Thyroid gland (tissue), 4 donors: ENCODE data around the gene CYP11A1. TPM values are rescaled to one million over a fixed set of nuclear protein-coding genes. Genes with fewer than 3 reads are reported as not detected.

Source experiments
- DNase-seq, 2 donors: peaks; one replicate each; pipeline ENCODE4 v3.0.0-alpha.2; 2019
- H3K27ac ChIP-seq, 3 donors: fragments of 200-600 bp; sonication (generic); 1 replicate in 2 of 3; 2 replicates in 1 of 3; pipeline ENCODE4 v1.5.1; 2016 to 2019; ENCODE audit warnings: mild to moderate bottlenecking in 1 of 3, moderate library complexity in 1 of 3
- H3K27me3 ChIP-seq: fragments of 200-600 bp; sonication (generic); one replicate; pipeline ENCODE4 v1.5.1; 2019
- H3K36me3 ChIP-seq, 2 donors: fragments of 200-600 bp; sonication (generic); one replicate each; pipeline ENCODE4 v1.5.1; 2016 to 2019
- H3K4me1 ChIP-seq, 2 donors: fragments of 200-600 bp; sonication (generic); one replicate each; pipeline ENCODE4 v1.5.1; 2017 to 2019
- H3K4me3 ChIP-seq, 3 donors: fragments of 200-600 bp; sonication (generic); replicated peaks in 1 of 3; 1 replicate in 2 of 3; 2 replicates in 1 of 3; pipeline ENCODE4 v1.5.1; 2016; ENCODE audit warnings: mild to moderate bottlenecking in 1 of 3
- H3K9me3 ChIP-seq: fragments of 200-600 bp; sonication (generic); one replicate; pipeline ENCODE4 v1.5.1; 2017
- POLR2A ChIP-seq, 2 donors: fragments of 450-650 bp; IDR thresholded peaks; one replicate each; pipeline ENCODE4 v1.6.1; 2017; ENCODE audit warnings: antibody characterized with exemption in 2 of 2, mild to moderate bottlenecking in 2 of 2, moderate library complexity in 1 of 2
- WGBS, 2 donors: methylation state at CpG; one replicate each; pipeline ENCODE4 v1.1.5; 2017; 5-methylcytosine and 5-hydroxymethylcytosine counted together
- intact Hi-C: fragments of 100-400 bp; cut with DNase I; formaldehyde crosslinking; loops from one replicate; pipeline ENCODE4 v1.15.1; 2023
- total RNA-seq, 4 donors: library from RNA; depleted of rRNA; stranded (reverse); fragments of >200 nt; gene quantifications; one replicate each; pipeline ENCODE4 v1.2.3, GENCODE V29; 2016
- TF ChIP-seq, protein P1 (sequence below), 6 experiments: fragments of 200-600 bp in 3 of 6; fragments of 450-650 bp in 3 of 6; sonication (generic) in 3 of 6; IDR thresholded peaks; one replicate each; pipeline ENCODE4 v1.5.1; 2016 to 2019; ENCODE audit warnings: antibody characterized with exemption in 6 of 6, mild to moderate bottlenecking in 2 of 6, inconsistent platforms in 1 of 6, moderate library complexity in 1 of 6

Gene CYP11A1
- total RNA-seq, 4 donors from 2014 or later = 0.54 to 1.2 (median 0.56) TPM; not detected in 1

DNA sequence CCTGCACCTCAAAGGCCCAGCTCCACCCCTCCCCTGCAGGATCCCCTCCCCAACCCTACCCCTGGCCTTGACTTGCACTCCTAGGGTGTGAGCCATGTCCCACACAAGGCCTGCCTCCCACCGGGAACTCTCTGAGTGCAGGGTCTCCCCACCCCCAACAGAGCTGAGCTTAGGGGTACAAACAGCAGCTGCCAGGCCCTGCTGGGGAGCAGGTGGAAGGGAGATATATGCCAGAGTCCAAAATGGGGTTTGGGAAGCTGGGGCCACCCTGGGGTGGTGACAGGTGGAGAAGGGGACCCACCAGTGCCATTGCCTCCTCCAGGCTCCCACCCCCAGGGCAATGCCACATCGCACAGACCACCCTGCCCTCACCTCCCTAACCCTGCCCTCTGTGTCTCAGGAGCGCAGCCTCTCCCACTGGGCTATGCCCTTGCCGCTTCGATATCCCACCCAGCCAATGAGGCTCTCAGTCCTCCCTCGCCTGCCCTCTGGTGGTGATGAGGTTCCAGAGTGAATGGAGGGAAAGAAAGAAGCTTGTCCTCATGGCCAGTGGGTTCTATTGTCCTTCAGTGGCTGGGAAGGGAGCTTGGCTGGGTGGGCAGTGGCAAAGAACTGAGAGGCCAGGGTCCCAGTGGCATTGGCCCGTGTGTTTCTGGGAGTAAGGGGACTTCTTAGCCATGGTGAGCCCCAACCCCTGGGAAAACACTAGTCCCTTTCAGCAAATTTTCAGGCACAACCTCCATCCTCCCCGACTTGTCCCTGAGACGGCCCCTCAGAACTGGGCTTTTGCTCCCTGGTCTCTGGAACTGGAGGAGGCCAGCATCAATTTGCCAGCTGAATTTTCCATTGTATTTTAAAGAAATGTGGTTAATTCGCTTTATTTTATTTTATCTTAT is 46.8 kb downstream of the CYP11A1 start:
- DNase-seq = peak; percentile 16 to 29
- H3K9me3 ChIP-seq = no peaks in the 10 kb centered on the region
- H3K4me1 ChIP-seq = peaks cover 0 to 25% of the 10 kb centered on the region in 2 donors
- H3K4me3 ChIP-seq = no peak overlapping the region
- TF ChIP-seq, protein P1, sequence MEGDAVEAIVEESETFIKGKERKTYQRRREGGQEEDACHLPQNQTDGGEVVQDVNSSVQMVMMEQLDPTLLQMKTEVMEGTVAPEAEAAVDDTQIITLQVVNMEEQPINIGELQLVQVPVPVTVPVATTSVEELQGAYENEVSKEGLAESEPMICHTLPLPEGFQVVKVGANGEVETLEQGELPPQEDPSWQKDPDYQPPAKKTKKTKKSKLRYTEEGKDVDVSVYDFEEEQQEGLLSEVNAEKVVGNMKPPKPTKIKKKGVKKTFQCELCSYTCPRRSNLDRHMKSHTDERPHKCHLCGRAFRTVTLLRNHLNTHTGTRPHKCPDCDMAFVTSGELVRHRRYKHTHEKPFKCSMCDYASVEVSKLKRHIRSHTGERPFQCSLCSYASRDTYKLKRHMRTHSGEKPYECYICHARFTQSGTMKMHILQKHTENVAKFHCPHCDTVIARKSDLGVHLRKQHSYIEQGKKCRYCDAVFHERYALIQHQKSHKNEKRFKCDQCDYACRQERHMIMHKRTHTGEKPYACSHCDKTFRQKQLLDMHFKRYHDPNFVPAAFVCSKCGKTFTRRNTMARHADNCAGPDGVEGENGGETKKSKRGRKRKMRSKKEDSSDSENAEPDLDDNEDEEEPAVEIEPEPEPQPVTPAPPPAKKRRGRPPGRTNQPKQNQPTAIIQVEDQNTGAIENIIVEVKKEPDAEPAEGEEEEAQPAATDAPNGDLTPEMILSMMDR (IDR thresholded peaks at IDR 0.05) = peak in 3 of 6 experiments; percentile 10 to 40 (median 28)
- no peak for TF ChIP-seq POLR2A (IDR thresholded peaks at IDR 0.05)
- no peaks in the 10 kb centered on the region for H3K36me3 ChIP-seq
- WGBS, 2 donors = 81 to 82% methylated on average over 10 of the region's 10 CpGs
- H3K27ac ChIP-seq = no peak overlapping the region
- H3K27me3 ChIP-seq = no peaks in the 10 kb centered on the region
- intact Hi-C loops = loop anchor here (10.0 kb wide), 1 partner anchor 954 kb away; no protein-coding TSS in a partner anchor

- H3K4me1 ChIP-seq = peaks cover 0 to 30% of the 10 kb centered on the region in 2 donors
- no peaks in the 10 kb centered on the region for H3K27me3 ChIP-seq
- no peaks in the 10 kb centered on the region for H3K9me3 ChIP-seq
- H3K27ac ChIP-seq = no peak overlapping the region
- no peak for DNase-seq
- no peak overlapping the region for H3K4me3 ChIP-seq
- intact Hi-C loops = loop anchor here (10.0 kb wide), 1 partner anchor 955 kb away; no protein-coding TSS in a partner anchor
- 74 to 78% methylated on average over 8 of the region's 8 CpGs for WGBS, 2 donors
- no peaks in the 10 kb centered on the region for H3K36me3 ChIP-seq
- TF ChIP-seq POLR2A (IDR thresholded peaks at IDR 0.05) = no peak
- TF ChIP-seq, protein P1 (IDR thresholded peaks at IDR 0.05) = no peak
Observed at GRCh38 chr15:74319596-74320351, 47.7 kb downstream of the CYP11A1 start.

DNA sequence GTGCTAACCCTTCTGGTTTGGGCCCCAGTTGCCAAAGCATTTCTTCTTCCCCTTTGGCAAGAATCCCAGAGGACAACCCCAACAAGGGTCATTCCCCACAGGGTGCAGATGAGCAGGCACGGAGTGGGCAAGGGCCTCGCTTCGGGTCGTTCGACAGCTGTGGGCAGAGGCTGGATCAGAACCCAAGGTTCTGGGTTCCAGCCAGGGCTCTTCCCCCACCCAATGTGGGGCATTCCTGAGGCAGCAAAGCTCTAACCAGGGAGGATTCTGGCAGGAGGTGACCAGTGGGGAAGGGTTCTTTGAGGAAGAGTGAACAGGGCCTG is 48.3 kb downstream of the CYP11A1 start:
- no peak for DNase-seq
- intact Hi-C loops = no loop called here
- Histone ChIP-seq H3K27me3 (no peaks in the 10 kb centered on the region), H3K4me3 (no peak overlapping the region), H3K9me3 (no peaks in the 10 kb centered on the region), H3K36me3 (no peaks in the 10 kb centered on the region), H3K4me1 (peaks cover 0 to 30% of the 10 kb centered on the region in 2 donors), H3K27ac (no peak overlapping the region)
- no peak for TF ChIP-seq POLR2A (IDR thresholded peaks at IDR 0.05)
- TF ChIP-seq, protein P1 (IDR thresholded peaks at IDR 0.05) = no peak
- 90 to 94% methylated on average over 4 to 5 of the region's 5 CpGs for WGBS, 2 donors

DNA sequence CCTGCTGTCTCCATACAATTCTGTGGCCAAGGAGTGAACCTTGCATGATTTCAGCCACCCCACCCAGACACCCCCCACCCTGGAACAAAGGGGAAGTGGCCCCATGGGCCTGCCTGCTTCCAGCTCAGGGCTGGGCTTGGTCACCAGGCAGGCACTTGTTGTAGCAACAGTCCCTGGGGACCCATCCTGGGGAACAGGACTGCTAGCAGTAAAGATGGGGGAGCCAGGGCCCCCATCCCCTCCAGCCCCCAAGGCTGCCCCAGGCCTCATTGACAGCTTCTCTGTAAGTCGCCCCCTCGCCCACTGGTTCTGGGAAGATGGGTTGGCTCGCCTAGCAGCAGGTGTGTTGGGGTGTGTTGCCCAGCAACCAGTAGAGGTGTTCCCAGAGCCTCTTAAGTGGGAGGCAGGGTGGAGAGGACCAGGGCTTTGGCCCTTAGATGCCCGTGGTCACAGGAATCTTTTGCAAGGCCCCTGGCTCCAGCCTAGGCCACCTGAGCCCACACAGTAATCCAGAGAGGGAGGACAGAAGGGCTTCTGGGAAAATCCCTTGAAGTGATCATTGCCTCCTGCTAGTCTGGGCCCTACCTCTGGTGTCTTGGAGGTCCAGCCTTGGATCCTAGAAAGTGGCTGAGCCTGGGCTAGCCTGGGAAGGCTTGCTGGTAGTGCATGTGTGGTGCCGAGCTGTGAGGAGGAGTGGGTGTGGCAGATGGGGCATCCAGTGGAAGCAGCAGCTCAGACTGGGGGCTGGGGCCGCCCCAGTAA is 48.9 kb downstream of the CYP11A1 start:
- TF ChIP-seq, protein P1 (IDR thresholded peaks at IDR 0.05) = no peak
- TF ChIP-seq POLR2A (IDR thresholded peaks at IDR 0.05) = no peak
- no peaks in the 10 kb centered on the region for H3K36me3 ChIP-seq
- H3K4me3 ChIP-seq = no peak overlapping the region
- peaks cover 0 to 30% of the 10 kb centered on the region in 2 donors for H3K4me1 ChIP-seq
- 78 to 80% methylated on average over 1 to 6 of the region's 6 CpGs for WGBS, 2 donors
- H3K27ac ChIP-seq = no peak overlapping the region
- intact Hi-C loops = no loop called here
- H3K9me3 ChIP-seq = no peaks in the 10 kb centered on the region
- no peak for DNase-seq
- no peaks in the 10 kb centered on the region for H3K27me3 ChIP-seq
